ENCODE data around the gene SIRT6.

SIRT6 gene

GRCh38 chr19:4152241-4152998 lies 29.9 kb downstream of the SIRT6 start:
- TF ChIP-seq CTCF (IDR thresholded peaks at IDR 0.05) = no peak

GRCh38 chr19:4151623-4152022 lies 30.7 kb downstream of the SIRT6 start:
- TF ChIP-seq CTCF (IDR thresholded peaks at IDR 0.05) = no peak

GRCh38 chr19:4149518-4150288 lies 32.7 kb downstream of the SIRT6 start:
- TF ChIP-seq CTCF (IDR thresholded peaks at IDR 0.05) = no peak

GRCh38 chr19:4144666-4145249 lies 37.6 kb downstream of the SIRT6 start:
- no peak for TF ChIP-seq CTCF (IDR thresholded peaks at IDR 0.05)

GRCh38 chr19:4140237-4140711 lies 42.1 kb downstream of the SIRT6 start:
- TF ChIP-seq CTCF (IDR thresholded peaks at IDR 0.05) = peak; percentile 58

GRCh38 chr19:4139614-4140236 lies 42.6 kb downstream of the SIRT6 start:
- TF ChIP-seq CTCF (IDR thresholded peaks at IDR 0.05) = peak; percentile 57

- no peak for TF ChIP-seq CTCF (IDR thresholded peaks at IDR 0.05)
Measured at GRCh38 chr19:4138445-4138844, 43.9 kb downstream of the SIRT6 start.
